Measurements from ENCODE around the gene LIME1. TPM values are rescaled to one million over a fixed set of nuclear protein-coding genes. Genes with fewer than 3 reads are reported as not detected.

The LIME1 gene
- polyA plus RNA-seq, 4 donors, result 6.1 to 48.4 (median 22.6) TPM

DNA sequence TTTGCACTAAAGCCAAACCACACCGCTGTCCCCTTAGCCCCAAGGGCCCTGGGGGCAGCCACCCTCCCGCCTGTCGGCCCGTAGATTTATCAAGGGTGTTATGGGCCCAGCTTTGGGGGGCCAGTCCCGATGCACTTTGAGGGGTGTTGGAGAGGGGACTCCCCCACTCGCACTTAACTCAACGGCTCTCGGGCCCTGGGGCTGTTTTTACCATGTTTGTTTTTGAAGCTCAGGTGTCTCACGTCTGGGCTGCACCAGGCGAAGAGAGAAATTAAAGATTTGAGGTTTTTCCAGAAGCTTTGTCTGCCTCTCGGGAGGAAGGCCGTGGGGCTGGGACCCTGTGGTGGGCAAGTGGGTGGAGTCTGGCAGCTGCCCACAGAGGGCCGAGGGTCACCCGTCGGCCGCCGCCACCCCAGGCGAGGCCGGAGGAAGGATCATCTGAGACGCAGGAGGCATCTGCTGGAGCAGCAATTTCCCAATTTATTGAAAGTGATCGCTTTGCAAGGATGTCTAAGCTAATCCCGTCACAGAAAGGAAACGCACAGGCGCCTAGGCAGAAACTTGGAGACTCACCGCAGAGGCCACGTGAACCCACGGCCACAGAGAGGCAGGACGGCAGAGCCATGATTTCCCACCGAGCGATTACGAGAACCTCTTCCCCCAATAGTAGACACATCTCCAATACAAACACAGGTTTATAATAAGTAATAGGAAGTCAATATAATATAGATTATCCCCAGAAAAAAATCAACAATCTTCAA lies 6.9 kb downstream of the LIME1 start:
- 89 to 91% (median 90%) methylated on average over 31 of the region's 31 CpGs for WGBS, 3 donors
- no peaks in the 10 kb centered on the region for H3K9me3 ChIP-seq (ENCODE audit: control insufficient read depth in 2 of 2, insufficient read depth in 1 of 2, low read depth in 1 of 2, low read length in 1 of 2)
- no peak overlapping the region for H3K4me3 ChIP-seq (ENCODE audit: low read depth in 1 of 3, low read length in 3 of 3)
- no peaks in the 10 kb centered on the region for H3K27me3 ChIP-seq (ENCODE audit: control insufficient read depth in 3 of 3, insufficient read depth in 3 of 3, low read length in 3 of 3)
- peaks cover 0 to 22% (median 2%) of the 10 kb centered on the region in 3 donors for H3K4me1 ChIP-seq (ENCODE audit: control insufficient read depth in 3 of 3, insufficient read depth in 2 of 3, low read depth in 1 of 3, low read length in 2 of 3)
- peaks cover 0 to 45% (median 0%) of the 10 kb centered on the region in 3 donors for H3K36me3 ChIP-seq (ENCODE audit: control insufficient read depth in 3 of 3, insufficient read depth in 2 of 3, low read depth in 1 of 3, low read length in 3 of 3)
- DNase-seq (no peak), FAIRE-seq (no peak)
- H3K27ac ChIP-seq (ENCODE audit: low read depth in 1 of 3, low read length in 2 of 3), result no peak overlapping the region

DNA sequence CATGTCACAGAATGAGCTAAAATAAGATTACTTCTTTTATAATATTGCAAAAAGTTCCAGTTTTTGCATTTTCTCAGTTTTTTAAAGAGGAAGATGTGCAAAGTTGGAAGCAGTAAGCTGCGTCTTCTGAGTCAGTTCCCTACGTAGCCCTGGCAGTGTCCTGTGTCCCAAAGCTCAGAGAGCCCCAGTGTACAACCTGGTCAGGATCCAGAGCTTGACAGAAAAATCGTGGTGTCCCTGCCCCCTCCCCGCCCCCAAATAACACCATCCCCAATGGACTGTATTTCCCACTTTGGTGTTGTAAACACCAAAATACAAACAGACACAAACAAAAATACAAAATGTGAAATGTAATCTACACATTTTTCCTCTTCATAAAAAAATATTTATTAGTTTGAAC lies 7.7 kb downstream of the LIME1 start:
- FAIRE-seq (no peak), DNase-seq (no peak)
- Histone ChIP-seq H3K9me3 (ENCODE audit: control insufficient read depth in 2 of 2, insufficient read depth in 1 of 2, low read depth in 1 of 2, low read length in 1 of 2) (no peaks in the 10 kb centered on the region), H3K4me1 (ENCODE audit: control insufficient read depth in 3 of 3, insufficient read depth in 2 of 3, low read depth in 1 of 3, low read length in 2 of 3) (peaks cover 0 to 14% (median 0%) of the 10 kb centered on the region in 3 donors), H3K27me3 (ENCODE audit: control insufficient read depth in 3 of 3, insufficient read depth in 3 of 3, low read length in 3 of 3) (no peaks in the 10 kb centered on the region), H3K36me3 (ENCODE audit: control insufficient read depth in 3 of 3, insufficient read depth in 2 of 3, low read depth in 1 of 3, low read length in 3 of 3) (peaks cover 0 to 45% (median 0%) of the 10 kb centered on the region in 3 donors), H3K27ac (ENCODE audit: low read depth in 1 of 3, low read length in 2 of 3) (no peak overlapping the region), H3K4me3 (ENCODE audit: low read depth in 1 of 3, low read length in 3 of 3) (no peak overlapping the region)
- 70 to 77% (median 73%) methylated on average over 4 of the region's 4 CpGs for WGBS, 3 donors

DNA sequence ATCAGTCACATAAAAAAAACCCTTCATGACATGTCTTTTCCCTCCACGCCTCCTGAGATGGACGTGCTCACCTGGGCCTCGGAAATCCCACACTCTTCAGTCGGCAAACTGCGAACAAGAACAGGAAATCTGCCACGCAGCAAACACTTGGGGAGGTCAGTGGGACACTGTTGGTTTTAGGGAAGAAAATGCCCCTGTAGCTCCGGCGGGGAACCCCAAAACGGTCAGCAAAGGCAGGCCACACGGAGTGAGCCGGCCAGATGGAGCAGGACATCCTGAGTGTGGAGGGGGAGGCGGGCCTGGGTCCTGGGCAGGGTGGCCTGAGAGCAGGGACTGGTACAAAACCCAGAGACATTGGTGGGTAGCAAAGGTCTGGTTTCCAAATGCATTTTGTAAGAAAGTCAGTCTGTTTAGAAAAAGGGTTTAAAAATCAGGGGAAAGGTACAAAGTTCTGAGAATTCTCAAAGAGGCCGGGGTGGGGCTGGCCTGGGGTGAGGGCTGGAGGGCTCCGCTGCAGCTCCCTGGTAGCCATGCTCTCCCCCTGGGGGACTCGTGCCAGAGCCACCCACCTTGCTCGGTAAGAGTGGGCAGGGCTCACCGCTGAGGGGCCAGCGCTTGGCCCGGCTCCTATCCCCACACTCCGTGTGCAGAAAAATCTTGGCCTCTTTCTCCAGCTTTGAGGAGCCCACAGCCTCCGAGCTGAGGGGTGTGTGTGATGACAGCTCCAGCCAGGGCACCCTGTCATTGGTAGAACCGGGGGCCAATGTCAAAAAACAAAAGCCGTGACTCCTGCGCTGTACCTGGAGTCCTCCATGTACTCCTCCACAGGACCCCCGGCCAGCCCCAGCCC lies 8.3 kb downstream of the LIME1 start:
- H3K36me3 ChIP-seq (ENCODE audit: control insufficient read depth in 3 of 3, insufficient read depth in 2 of 3, low read depth in 1 of 3, low read length in 3 of 3), result peaks cover 0 to 47% (median 0%) of the 10 kb centered on the region in 3 donors
- H3K27me3 ChIP-seq (ENCODE audit: control insufficient read depth in 3 of 3, insufficient read depth in 3 of 3, low read length in 3 of 3), result no peaks in the 10 kb centered on the region
- FAIRE-seq (no peak), DNase-seq (no peak)
- WGBS, 3 donors, result 59 to 78% (median 77%) methylated on average over 25 of the region's 25 CpGs
- peaks cover 0 to 14% (median 0%) of the 10 kb centered on the region in 3 donors for H3K4me1 ChIP-seq (ENCODE audit: control insufficient read depth in 3 of 3, insufficient read depth in 2 of 3, low read depth in 1 of 3, low read length in 2 of 3)
- no peaks in the 10 kb centered on the region for H3K9me3 ChIP-seq (ENCODE audit: control insufficient read depth in 2 of 2, insufficient read depth in 1 of 2, low read depth in 1 of 2, low read length in 1 of 2)
- H3K4me3 ChIP-seq (ENCODE audit: low read depth in 1 of 3, low read length in 3 of 3), result no peak overlapping the region
- no peak overlapping the region for H3K27ac ChIP-seq (ENCODE audit: low read depth in 1 of 3, low read length in 2 of 3)

DNA sequence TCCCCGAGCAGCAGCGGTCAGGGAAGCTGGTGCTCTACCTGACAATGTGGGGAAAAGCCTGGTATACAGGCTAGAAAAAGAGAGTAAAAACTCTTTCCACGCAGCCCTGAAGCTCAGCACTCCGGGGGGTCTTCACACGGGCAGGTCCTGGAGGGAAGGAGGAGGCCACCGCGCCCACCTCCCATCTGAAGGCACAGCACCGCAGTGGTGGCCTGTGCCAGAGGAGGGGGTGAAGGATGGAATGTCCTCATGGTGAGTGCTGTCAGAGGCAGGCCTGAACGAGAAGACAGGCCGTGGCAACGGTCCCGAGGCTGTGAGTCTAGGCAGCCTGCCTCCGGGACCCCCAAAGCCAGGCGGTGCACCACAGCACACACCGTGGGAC lies 9.0 kb downstream of the LIME1 start:
- WGBS, 3 donors, result 80 to 90% (median 83%) methylated on average over 14 to 15 of the region's 15 CpGs
- no peak overlapping the region for H3K27ac ChIP-seq (ENCODE audit: low read depth in 1 of 3, low read length in 2 of 3)
- peaks cover 0 to 49% (median 0%) of the 10 kb centered on the region in 3 donors for H3K36me3 ChIP-seq (ENCODE audit: control insufficient read depth in 3 of 3, insufficient read depth in 2 of 3, low read depth in 1 of 3, low read length in 3 of 3)
- no peak for FAIRE-seq
- H3K4me1 ChIP-seq (ENCODE audit: control insufficient read depth in 3 of 3, insufficient read depth in 2 of 3, low read depth in 1 of 3, low read length in 2 of 3), result peaks cover 0 to 14% (median 0%) of the 10 kb centered on the region in 3 donors
- DNase-seq, result no peak
- no peaks in the 10 kb centered on the region for H3K27me3 ChIP-seq (ENCODE audit: control insufficient read depth in 3 of 3, insufficient read depth in 3 of 3, low read length in 3 of 3)
- no peak overlapping the region for H3K4me3 ChIP-seq (ENCODE audit: low read depth in 1 of 3, low read length in 3 of 3)
- no peaks in the 10 kb centered on the region for H3K9me3 ChIP-seq (ENCODE audit: control insufficient read depth in 2 of 2, insufficient read depth in 1 of 2, low read depth in 1 of 2, low read length in 1 of 2)

DNA sequence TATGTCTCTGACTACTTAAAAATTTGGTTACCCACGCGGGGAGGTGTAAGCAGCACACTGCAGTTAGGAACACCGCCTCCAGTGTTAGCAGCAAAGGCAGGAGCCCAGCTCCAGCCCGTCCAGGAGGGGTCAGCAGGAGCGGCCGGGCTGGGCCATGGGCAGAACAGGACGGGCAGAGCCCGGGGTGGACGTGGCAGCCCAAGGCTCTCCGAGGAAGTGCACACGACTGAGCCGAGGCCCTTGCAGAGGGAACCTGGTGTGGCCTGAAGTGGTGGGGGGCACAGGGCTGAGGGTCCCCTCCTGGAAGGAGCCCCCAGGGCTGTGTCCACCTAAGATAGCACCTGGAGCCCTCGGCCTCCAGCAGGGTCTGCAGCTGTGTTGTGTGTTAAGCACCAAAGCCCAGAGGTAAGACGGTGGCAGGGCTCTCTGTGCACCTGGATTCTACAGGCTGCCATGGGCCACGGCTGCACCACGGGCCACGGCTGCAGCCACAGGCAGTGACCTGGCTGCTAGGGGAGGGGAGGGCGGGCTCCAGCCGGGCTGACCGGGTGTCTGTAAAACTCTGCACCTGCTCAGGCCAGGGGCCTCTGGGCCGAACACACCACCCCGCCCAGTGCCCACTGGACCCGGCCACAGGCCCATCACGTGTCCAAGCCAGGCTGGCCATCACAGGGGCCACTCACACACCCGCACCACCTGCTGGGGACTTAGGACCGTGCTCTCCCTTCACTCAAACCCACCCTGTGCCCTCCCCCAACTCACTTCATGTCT lies 9.7 kb downstream of the LIME1 start:
- FAIRE-seq, result no peak
- no peak overlapping the region for H3K27ac ChIP-seq (ENCODE audit: low read depth in 1 of 3, low read length in 2 of 3)

DNA sequence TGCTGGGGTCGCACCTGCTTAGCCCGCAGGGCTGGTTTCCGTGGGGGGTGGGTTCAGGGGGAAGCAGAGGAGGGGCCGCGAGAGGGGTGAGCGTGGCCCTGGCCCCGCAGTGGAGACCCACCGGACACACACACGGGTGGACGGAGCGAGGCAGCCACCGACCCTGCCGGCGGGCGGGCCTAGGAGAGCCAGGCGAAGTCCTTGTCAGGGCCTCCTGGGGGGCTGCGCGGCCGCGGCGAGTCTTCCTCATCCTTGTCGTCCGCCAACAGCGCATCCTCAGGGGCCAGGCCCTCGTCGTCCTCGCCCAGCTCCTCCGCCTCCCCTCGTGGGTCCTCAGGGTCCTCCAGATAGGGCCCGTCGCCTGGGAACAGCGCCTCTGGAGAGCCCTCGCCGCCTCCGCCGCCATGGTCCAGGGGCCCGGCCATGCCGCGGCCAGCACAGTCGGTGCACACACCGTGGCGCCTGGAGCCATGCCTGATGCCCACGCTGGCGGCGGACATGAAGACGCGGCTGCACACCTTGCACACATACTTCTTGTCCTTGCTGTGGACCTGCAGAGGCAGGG lies 10.4 kb downstream of the LIME1 start:
- Histone ChIP-seq H3K4me1 (ENCODE audit: control insufficient read depth in 3 of 3, insufficient read depth in 2 of 3, low read depth in 1 of 3, low read length in 2 of 3) (peaks cover 0 to 4% (median 0%) of the 10 kb centered on the region in 3 donors), H3K36me3 (ENCODE audit: control insufficient read depth in 3 of 3, insufficient read depth in 2 of 3, low read depth in 1 of 3, low read length in 3 of 3) (peaks cover 0 to 42% (median 0%) of the 10 kb centered on the region in 3 donors), H3K9me3 (ENCODE audit: control insufficient read depth in 2 of 2, insufficient read depth in 1 of 2, low read depth in 1 of 2, low read length in 1 of 2) (no peaks in the 10 kb centered on the region), H3K27me3 (ENCODE audit: control insufficient read depth in 3 of 3, insufficient read depth in 3 of 3, low read length in 3 of 3) (no peaks in the 10 kb centered on the region), H3K27ac (ENCODE audit: low read depth in 1 of 3, low read length in 2 of 3) (no peak overlapping the region), H3K4me3 (ENCODE audit: low read depth in 1 of 3, low read length in 3 of 3) (no peak overlapping the region)
- no peak for FAIRE-seq
- 92 to 94% (median 93%) methylated on average over 32 to 47 of the region's 47 CpGs for WGBS, 3 donors
- DNase-seq, result no peak

More for the DNA sequence above, 9.7 kb downstream of the LIME1 start:
- DNase-seq, result no peak
- Histone ChIP-seq H3K9me3 (ENCODE audit: control insufficient read depth in 2 of 2, insufficient read depth in 1 of 2, low read depth in 1 of 2, low read length in 1 of 2) (no peaks in the 10 kb centered on the region), H3K4me3 (ENCODE audit: low read depth in 1 of 3, low read length in 3 of 3) (no peak overlapping the region), H3K4me1 (ENCODE audit: control insufficient read depth in 3 of 3, insufficient read depth in 2 of 3, low read depth in 1 of 3, low read length in 2 of 3) (peaks cover 0 to 11% (median 0%) of the 10 kb centered on the region in 3 donors), H3K27me3 (ENCODE audit: control insufficient read depth in 3 of 3, insufficient read depth in 3 of 3, low read length in 3 of 3) (no peaks in the 10 kb centered on the region), H3K36me3 (ENCODE audit: control insufficient read depth in 3 of 3, insufficient read depth in 2 of 3, low read depth in 1 of 3, low read length in 3 of 3) (peaks cover 0 to 48% (median 0%) of the 10 kb centered on the region in 3 donors)
- WGBS, 3 donors, result 74 to 88% (median 80%) methylated on average over 24 to 26 of the region's 26 CpGs

DNA sequence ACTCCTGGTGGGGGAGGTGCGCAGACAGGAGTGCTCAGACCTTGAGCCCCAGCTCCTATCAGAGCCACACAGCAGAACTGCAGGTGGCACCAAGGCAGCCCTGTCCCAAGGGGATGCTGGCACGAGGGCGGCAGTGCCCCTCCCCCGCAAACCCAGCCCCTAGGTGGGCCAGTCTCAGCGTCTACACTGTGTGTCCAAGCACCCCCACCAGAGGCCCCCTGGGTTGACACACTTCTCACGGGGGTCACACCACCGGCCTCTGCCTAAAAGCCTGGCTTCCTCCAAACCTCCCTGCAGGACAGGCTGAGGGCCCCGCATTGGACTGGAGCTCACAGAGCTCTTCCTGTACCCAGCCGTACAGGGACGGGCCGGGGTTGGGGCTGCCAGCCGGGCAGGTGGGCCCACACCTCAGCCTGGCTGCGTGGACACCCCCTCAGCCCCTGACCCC lies 11.2 kb downstream of the LIME1 start:
- Histone ChIP-seq H3K27ac (ENCODE audit: low read depth in 1 of 3, low read length in 2 of 3) (no peak overlapping the region), H3K36me3 (ENCODE audit: control insufficient read depth in 3 of 3, insufficient read depth in 2 of 3, low read depth in 1 of 3, low read length in 3 of 3) (peaks cover 0 to 33% (median 0%) of the 10 kb centered on the region in 3 donors), H3K4me1 (ENCODE audit: control insufficient read depth in 3 of 3, insufficient read depth in 2 of 3, low read depth in 1 of 3, low read length in 2 of 3) (no peaks in the 10 kb centered on the region), H3K9me3 (ENCODE audit: control insufficient read depth in 2 of 2, insufficient read depth in 1 of 2, low read depth in 1 of 2, low read length in 1 of 2) (no peaks in the 10 kb centered on the region), H3K4me3 (ENCODE audit: low read depth in 1 of 3, low read length in 3 of 3) (no peak overlapping the region), H3K27me3 (ENCODE audit: control insufficient read depth in 3 of 3, insufficient read depth in 3 of 3, low read length in 3 of 3) (no peaks in the 10 kb centered on the region)
- 57 to 75% (median 63%) methylated on average over 13 of the region's 13 CpGs for WGBS, 3 donors
- DNase-seq, result no peak
- no peak for FAIRE-seq

Measured in small intestine (tissue), 7 donors.